NCI-H748 (cell line): ENCODE results near the gene CAPN9.
"Not testable (repeated sequence)": the region's sequence is repeated elsewhere in the genome, so short reads cannot be mapped to it uniquely, and the experiment has no call there.

Source experiments
- DNase-seq: peaks from one replicate; lab custom pipeline; 2025; ENCODE audit not compliant: unreplicated experiment; lab: John Stamatoyannopoulos, UW

CAPN9 gene, protein sequence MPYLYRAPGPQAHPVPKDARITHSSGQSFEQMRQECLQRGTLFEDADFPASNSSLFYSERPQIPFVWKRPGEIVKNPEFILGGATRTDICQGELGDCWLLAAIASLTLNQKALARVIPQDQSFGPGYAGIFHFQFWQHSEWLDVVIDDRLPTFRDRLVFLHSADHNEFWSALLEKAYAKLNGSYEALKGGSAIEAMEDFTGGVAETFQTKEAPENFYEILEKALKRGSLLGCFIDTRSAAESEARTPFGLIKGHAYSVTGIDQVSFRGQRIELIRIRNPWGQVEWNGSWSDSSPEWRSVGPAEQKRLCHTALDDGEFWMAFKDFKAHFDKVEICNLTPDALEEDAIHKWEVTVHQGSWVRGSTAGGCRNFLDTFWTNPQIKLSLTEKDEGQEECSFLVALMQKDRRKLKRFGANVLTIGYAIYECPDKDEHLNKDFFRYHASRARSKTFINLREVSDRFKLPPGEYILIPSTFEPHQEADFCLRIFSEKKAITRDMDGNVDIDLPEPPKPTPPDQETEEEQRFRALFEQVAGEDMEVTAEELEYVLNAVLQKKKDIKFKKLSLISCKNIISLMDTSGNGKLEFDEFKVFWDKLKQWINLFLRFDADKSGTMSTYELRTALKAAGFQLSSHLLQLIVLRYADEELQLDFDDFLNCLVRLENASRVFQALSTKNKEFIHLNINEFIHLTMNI

DNA sequence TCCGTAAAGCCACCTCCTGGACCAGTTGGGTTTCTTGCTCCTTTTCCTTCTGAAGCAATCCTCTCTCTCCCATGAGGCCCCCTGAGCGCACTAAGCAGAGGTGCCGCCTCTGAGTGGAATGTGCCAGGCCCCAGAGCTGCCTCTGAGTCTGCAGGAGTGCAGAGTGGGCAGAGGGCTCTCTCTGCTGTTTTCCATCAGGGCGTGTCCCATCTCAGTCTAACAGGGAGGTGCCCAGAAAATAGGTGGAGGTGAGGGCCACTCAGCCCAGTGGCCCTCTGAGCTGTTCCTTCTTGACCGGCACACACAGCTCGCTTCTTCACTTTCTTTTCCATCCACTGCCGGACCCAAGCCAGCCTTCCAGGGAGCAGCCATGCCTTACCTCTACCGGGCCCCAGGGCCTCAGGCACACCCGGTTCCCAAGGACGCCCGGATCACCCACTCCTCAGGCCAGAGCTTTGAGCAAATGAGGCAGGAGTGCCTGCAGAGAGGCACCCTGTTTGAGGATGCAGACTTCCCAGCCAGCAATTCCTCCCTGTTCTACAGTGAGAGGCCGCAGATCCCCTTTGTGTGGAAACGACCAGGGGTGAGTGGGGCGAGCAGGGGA, at the start of gene CAPN9:
TSS of gene CAPN9 (plus strand) at position 262 of the 604 bp plus-strand sequence. CDS start at position 371, 109 bp downstream.
- no peak for DNase-seq

DNA sequence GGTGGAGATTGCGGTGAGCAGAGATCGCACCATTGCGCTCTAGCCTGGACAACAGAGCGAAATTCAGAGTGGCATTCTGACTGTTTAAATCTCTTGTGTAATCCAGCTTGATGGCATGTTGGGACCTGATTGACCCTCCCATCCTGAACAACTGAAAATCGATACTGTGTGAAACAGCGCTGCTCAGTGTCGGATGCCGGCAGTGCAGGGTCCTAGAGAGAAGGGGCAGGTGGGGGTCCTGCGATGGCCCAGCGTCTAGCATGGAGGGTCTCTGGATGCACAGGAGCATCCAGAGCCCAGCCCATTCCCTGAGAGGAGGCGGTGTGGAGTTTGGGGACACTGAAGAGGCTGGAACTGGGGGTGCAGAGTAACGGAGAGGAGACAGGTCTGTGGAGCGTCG, 49.1 kb upstream of the CAPN9 start:
- no peak for DNase-seq

DNA sequence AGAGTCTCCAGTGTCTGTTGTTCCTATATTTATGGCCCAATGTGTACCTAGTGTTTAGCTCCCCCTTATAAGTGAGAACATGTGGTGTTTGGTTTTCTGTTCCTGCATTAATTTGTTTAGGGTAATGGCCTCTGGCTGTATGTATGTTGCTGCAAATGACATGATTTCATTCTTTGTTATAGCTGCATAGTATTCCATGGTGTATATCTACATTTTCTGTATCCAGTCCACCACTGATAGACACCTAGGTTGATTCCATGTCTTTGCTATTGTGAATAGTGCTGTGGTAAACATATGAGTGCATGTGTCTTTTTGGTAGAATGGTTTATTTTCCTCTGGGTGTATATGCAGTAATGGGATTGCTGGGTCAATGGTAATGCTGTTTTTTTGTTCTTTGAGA, 48.2 kb upstream of the CAPN9 start:
- DNase-seq = not testable (repeated sequence)

DNA sequence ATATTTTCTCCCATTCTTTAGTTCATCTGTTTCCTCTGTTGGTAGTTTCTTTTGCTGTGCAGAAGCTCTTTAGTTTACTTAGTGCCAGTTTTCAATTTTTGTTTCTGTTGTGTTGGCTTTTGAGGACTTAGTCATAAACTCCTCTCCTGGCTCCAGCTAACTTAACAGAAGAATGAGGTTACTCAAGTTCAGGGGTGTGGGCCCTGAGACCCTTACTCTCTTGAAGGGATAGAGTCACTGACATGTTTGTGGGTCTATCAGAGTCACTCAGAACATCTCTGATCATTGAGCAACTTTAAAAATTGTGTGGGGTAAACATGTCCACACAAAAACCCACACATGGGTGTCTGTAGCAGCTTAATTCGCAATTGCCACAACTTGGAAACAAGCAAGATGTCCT, 47.5 kb upstream of the CAPN9 start:
- DNase-seq = no peak

DNA sequence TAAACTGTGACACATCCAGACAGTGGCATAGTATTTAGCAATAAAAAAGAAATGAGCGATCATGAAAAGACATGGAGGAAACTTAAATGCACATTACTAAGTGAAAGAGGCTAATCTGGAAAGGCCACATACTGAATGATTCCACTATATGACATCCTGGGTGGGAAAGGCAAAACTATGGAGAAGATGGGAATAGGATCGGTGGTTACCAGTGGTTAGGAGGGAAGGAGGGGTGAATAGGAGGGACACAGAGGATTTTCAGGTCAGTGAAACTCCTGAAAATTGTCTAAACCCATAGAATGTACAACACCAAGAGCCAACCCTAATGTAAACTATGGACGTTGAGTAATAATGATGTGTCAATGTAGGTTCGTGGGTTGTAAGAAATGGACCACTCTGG, 47.1 kb upstream of the CAPN9 start:
- DNase-seq = no peak

DNA sequence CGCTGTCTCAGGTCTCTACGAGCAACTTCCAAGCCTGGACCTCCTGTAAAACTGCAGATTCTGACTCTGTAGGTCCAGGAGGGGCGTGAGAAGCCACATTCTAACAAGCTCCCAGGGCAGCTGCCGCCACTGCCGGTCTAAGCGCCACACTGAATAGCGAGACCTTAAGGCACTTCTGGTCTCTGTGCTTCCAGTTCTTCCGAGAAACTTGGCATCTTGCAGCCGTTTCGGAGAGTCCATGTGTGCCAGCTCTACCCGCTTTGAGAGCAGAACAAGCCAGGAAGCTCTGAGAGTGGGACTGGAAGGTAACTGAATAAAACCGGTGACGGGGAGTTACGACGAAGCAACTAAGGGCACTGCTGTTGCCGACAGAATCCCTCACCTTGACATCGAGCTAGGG, 45.8 kb upstream of the CAPN9 start:
- DNase-seq = no peak

DNA sequence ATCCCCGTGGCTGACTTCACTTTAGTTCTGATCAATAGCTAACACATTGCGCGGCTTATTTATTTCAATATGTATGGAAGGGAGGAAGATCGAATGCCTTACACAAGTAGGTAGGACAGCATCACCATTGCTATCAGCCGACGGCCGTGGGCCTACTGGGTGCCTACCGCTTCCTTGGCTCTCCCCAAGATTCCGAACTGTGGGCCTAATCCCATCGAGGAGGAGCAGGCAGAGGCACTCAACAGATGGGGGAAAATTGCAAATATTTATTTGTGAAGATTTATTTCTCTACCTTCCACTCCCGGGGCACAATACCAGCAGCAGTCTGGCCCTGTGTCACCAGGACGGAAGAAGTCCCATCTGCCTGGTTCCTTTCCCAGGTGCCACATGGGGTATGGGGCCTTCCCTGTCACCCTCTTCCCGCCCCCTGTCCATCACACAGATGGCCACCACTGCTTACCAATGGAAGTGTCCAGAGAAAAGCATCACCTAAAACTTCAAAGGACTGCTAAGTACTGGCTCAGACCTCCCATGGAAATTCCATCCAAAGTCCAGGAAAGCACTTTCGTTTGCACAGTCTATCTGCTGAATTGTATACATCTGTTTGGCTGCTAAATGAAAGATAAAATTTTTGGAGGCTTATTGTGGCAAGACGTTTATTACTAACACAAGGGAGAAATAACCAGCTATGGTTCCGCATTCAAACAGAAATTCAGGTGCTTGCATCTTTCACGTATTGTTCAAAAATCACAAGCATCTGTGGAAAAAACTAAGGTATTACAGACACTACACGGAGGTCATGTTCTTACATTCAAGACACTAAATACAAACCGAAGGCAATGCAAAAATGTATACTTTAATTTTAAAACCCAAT, 45.1 kb upstream of the CAPN9 start:
- no peak for DNase-seq

DNA sequence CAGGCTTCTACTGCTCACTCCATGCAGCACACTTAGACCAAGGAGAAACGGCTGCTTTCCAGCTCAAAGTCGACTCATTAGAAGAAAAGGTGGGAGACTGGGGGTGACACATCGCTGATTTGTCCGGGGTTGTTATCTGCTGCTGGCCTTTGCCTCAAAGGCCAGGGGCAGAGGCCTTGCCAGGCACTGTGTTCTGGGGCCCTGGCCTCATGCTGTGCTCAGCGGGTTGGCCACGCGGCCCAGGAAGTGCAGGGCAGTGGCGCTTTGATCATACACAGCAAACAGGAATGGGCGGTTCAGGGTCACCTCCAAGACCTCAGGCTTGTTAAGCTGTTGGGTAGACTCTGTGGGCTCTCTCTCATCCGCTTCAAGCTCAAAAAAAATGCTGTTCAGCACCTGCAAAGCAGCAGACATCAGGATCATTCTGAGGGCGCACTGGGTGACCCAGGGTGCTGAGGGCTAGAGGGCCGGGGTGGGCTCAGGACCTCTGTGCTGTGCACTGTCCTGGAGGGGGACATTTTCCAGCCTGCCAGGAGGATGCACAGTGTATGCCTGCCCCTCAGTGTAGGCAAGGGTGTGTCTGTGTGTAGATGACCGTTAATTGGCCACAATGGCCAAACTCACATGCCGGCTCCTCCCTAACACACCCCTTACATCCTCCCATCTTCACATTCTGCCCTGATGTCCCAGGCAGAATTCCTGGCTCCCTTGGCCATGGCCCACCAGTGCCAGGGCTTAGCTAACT, 44.1 kb upstream of the CAPN9 start:
- DNase-seq = peak; percentile 6

DNA sequence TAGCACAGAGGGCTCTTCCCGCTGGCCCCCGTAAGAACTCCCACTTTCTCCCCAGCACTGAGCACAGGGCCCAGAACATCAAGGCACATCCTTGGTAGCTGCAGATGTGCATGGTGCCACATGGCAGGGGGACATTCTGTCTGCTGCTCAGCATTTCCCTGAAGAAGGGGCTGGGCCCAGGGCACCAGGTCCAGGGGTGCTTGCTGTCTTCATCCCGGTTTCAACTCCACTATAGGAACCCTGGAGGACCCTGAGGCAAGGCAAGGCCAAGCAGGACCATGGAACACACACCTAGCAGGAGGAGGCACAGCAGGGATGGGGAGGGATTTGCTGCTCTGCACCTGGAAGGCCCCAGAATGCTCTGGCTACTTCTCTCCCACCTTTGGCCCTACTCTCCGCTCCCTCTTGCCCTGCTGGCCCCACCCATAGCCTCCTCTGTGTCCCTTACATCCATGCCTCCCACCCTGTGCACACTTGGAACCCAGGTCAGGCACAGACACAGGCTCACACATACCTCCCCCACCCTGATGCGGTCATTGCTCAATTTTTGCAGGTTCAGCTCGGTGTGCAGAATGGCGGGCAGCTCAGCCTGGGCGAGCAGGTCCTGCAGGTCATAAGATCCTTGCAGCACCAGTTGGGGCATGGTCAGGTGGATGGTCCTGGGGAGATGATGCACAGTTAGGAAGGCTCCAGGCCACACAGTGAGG, 43.4 kb upstream of the CAPN9 start:
- no peak for DNase-seq

DNA sequence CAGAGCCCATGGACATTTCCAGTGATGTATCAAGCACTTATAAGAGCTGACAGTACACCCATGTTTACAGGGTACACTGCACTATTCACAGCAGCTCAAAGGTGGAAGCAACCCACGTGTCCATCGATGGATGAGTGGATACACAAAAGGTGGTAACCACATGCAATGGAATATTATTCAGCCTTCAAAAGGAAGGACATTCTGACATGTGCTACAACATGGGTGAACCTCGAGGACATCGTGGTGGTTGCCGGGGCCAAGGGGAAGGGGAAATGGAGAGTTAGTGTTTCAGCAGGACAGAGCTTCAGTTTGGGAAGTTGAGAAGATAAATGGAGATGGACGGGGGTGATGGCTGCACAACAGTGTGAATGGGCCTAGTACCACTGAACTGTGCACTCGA, 42.4 kb upstream of the CAPN9 start:
- no peak for DNase-seq

DNA sequence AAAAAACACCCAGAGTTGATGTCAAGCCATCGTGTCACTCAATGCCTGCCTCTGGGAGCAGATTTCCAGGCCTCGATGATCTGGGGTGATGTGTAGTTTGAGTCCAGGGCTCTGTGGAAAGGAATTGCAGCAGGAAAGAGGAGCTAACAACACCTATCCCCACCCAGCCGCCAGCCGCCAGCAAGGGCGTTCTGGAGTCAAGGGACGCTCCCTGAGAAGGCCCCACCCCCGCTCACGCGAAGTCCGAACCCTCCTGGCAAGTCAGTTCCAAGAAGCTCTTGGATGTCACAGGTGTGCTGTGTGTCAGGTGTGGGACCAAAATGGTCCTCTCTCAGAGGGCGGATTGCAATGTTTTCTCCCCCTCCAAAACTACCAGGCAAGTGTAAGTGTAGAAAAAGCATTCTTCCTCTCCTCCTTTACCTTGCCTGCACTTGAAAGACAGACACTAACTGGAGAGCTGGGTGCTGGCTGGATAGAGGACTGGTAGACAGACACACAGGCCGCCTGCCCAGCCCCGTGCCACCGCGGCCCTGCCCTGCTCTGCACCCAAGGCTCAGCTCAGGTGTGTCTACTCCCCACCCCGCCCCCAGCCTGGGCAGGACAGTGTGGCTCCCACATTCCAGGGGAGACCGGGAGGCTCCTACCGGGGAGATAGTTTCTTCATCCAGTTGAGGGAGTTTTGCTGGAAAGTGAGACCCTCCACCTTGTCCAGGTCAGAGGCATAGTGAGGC, 41.7 kb upstream of the CAPN9 start:
- DNase-seq = no peak

DNA sequence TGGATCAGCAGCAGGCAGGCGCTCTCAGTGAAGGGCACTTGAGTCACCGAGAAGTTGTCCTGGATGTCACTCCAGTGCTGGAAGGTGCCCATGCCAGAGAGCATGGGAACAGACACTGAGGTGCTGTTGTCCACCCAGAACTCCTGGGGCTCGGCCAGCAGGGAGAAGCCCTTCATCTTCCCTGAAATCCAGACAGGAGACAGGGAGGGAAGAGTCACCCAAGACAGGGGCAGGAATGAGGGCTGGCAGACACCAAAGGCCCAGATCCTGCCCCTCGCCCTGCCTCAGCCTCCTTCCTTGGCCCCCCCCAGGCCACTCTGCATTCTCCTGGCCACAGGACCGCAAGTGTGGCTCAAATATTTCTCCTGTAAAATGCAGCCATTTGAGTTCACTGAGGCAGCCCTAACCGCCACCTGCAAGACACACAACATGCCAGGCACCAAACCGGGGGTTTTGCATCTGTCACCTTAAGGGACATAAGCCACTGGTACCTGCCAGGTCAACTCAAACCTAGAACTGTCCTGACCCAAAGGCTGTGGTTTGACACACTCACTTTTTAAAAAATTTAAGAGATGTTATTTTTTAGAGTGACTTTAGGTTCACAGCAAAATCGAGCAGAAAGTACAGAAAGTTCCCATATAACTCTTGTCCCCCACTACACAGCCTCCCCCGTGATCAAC, 41.0 kb upstream of the CAPN9 start:
- no peak for DNase-seq

DNA sequence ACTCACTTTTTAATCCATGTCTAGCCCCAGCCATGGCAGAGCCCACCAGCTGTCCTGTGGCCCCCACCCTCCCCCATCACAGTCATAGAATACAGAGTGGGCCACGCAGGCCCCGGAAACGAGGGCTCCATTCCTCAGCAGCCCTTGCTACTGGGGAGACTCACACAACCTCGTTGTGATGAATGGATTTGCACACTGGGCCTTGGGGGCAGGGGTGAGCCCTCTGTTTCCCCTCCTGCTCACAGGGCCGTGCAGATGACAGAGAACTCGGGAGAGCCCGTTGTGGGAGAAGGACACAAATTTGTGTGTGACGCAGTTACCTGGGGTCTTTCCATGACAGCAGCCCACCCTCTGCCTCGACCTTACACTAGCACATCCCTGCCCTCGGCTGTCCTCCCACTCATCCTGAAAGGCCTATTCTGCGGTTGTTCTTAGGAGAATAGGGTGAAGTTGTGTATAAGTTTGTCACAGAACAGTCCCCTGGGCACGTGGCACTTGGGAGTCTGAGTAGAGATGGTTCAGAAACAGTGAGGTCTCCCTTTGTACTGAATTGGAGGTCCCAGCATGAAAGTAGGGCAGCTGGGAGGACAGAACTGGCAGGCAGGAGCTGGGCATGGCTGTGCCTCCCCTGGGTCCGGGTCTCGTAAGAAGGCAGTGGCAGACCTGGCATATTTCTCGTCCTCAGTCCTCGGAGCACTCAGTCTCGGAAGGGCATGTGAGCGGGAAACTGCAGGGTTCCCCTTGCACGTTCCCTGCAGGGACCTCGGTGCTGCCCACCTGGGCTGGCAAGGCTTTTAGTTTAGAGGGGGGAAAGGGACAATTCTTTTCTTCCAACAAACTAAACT, 40.1 kb upstream of the CAPN9 start:
- no peak for DNase-seq

DNA sequence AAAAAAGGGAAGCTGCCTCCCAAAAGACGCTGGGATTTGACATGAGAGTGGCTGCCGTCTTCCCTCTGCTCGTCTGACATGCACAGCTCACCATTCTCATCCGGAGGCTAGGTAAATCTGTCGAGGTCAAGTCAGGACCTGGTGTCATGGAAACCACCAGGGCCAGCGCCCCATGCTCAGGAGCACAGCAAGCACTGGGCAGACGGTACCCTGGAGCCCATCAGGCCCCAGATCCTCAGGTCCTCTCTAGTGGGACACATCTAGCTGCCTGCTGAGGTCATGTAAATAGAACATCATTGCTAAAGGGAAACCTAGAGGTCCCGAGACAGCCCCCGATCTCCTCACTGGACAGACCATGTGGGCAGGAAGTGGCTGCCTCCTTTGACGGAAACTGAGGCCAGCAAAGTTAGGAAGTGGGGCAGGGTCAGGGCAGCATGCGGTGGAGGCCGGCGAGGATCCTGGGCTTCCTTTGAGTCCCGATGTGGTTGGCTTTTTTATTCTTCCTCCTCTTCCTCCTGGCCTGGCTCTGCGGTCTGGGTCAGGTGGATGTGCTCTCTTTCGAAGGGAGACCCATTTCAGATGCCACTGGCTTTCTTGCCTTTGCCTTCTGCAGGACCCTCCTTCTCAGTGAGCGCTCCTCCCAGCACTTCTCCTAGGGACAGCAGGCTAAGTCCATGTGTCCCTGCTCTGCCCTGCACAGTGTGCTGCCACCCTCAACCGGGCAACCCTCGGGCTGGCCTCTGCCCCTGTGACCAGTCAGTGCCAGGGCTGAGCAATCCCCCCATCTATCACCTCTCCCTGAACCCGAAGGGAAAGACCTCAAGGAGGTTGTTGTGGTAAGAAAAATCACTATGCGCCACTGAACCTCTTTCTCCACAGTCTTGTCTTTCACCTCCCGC, 39.2 kb upstream of the CAPN9 start:
- DNase-seq = no peak

DNA sequence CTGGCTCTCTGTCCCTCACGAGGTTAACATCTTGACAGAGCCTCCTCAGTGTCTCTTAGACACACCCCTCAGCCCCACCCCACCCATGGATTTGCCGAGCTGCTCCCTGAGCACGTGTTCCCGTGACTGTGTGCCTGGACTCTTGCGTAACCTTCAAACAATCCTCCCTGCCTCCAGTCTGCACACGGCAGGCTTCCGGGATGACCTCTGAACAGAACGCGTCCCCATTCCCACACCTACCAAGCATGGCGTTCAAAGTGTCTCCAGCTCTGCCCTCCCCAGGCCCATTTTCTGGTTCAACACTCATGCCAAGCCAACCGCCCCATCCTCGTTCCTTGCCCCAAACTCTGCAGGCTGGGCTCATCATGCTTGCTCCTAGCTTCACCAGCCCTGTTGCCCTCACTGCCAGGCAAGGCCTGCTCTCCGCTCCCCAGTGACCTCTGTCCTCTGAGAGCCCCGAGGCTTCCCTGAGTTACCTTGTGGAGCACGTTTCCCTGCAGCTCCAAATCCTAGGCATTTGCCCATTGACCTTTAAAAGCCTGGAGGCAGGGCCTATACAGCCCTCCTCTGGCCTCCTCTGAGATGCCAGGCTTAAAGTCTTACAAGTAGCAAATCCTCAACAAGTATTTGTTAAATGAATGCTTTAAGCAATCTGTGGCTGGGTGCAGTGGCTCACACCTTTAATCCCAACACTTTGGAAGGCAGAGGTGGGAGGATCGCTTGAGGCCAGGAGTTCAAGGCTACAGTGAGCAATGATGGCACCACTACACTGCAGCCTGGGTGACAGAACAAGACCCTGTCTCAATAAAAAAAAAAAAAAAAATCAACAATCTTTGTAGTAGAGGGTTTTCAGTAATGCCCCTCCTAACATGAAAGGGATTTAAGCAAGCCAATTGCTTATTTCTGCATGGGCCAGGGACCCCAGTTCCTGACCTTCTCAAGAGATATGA, 38.3 kb upstream of the CAPN9 start:
- DNase-seq = no peak
